Measurements from ENCODE around the gene SPRYD3. TPM values are rescaled to one million over a fixed set of nuclear protein-coding genes. Genes with fewer than 3 reads are reported as not detected.
A peak's percentile ranks its signal among the peaks of the same experiment; 100 is the strongest.

The SPRYD3 gene
- total and polyA plus RNA-seq, 4 donors, result 53.8 to 101 (median 66.2) TPM

- intact Hi-C loops (cut with DNase I), result no loop called here
Measured at GRCh38 chr12:53051058-53051880, 27.9 kb downstream of the SPRYD3 start.

GRCh38 chr12:53050426-53051057 is 28.6 kb downstream of the SPRYD3 start:
- Histone ChIP-seq H3K9me3 (ENCODE audit: control insufficient read depth, low read length) (no peaks in the 10 kb centered on the region), H3K4me1 (ENCODE audit: control insufficient read depth in 1 of 2, insufficient read depth in 2 of 2, low read length in 2 of 2) (no peaks in the 10 kb centered on the region), H3K36me3 (ENCODE audit: control insufficient read depth in 1 of 2, insufficient read depth in 2 of 2, low read length in 1 of 2) (no peaks in the 10 kb centered on the region), H3K27ac (ENCODE audit: low read depth in 1 of 2, low read length in 2 of 2) (peak overlapping the region; percentile 57 to 97), H3K27me3 (ENCODE audit: control insufficient read depth in 1 of 2, insufficient read depth in 2 of 2, low read length in 1 of 2) (no peaks in the 10 kb centered on the region), H3K4me3 (ENCODE audit: low read length in 2 of 2) (peak overlapping the region; percentile 58 to 69)
- WGBS, 2 donors, result 50 to 56% methylated on average over 2 of the region's 2 CpGs
- intact Hi-C loops (cut with DNase I), result no loop called here
- ATAC-seq (ENCODE audit: low FRiP score) (no peak), DNase-seq (no peak)

More at GRCh38 chr12:53051058-53051880, 27.9 kb downstream of the SPRYD3 start:
- Histone ChIP-seq H3K36me3 (ENCODE audit: control insufficient read depth in 1 of 2, insufficient read depth in 2 of 2, low read length in 1 of 2) (no peaks in the 10 kb centered on the region), H3K27ac (ENCODE audit: low read depth in 1 of 2, low read length in 2 of 2) (peak overlapping the region in 1 of 2 donors; percentile 97), H3K4me3 (ENCODE audit: low read length in 2 of 2) (peak overlapping the region; percentile 12 to 58), H3K4me1 (ENCODE audit: control insufficient read depth in 1 of 2, insufficient read depth in 2 of 2, low read length in 2 of 2) (no peaks in the 10 kb centered on the region), H3K27me3 (ENCODE audit: control insufficient read depth in 1 of 2, insufficient read depth in 2 of 2, low read length in 1 of 2) (no peaks in the 10 kb centered on the region), H3K9me3 (ENCODE audit: control insufficient read depth, low read length) (no peaks in the 10 kb centered on the region)
- peak; percentile 79 to 85 for DNase-seq
- 7 to 13% methylated on average over 11 of the region's 11 CpGs for WGBS, 2 donors
- ATAC-seq (ENCODE audit: low FRiP score), result peak; percentile 1

GRCh38 chr12:53049571-53050318 is 29.4 kb downstream of the SPRYD3 start, which contains the start of gene TNS2:
TSS of gene TNS2 (plus strand) at chr12:53050065. CDS start at chr12:53050186, 121 bp downstream.
- intact Hi-C loops (cut with DNase I), result no loop called here
- ATAC-seq (ENCODE audit: low FRiP score), result peak; percentile 8
- peak within 1 kb of the TSS; percentile 58 to 69 for H3K4me3 ChIP-seq (ENCODE audit: low read length in 2 of 2)
- no peaks in the 10 kb centered on the region for H3K9me3 ChIP-seq (ENCODE audit: control insufficient read depth, low read length)
- no peaks in the 10 kb centered on the region for H3K4me1 ChIP-seq (ENCODE audit: control insufficient read depth in 1 of 2, insufficient read depth in 2 of 2, low read length in 2 of 2)
- no peaks in the 10 kb centered on the region for H3K27me3 ChIP-seq (ENCODE audit: control insufficient read depth in 1 of 2, insufficient read depth in 2 of 2, low read length in 1 of 2)
- WGBS, 2 donors, result 2 to 4% methylated on average over 20 of the region's 20 CpGs
- DNase-seq, result peak; percentile 87 to 88
- no peaks in the 10 kb centered on the region for H3K36me3 ChIP-seq (ENCODE audit: control insufficient read depth in 1 of 2, insufficient read depth in 2 of 2, low read length in 1 of 2)
- H3K27ac ChIP-seq (ENCODE audit: low read depth in 1 of 2, low read length in 2 of 2), result peak within 1 kb of the TSS; percentile 94 to 97

- Histone ChIP-seq H3K27ac (ENCODE audit: low read depth in 1 of 2, low read length in 2 of 2) (peak overlapping the region; percentile 94 to 97), H3K9me3 (ENCODE audit: control insufficient read depth, low read length) (no peaks in the 10 kb centered on the region), H3K4me1 (ENCODE audit: control insufficient read depth in 1 of 2, insufficient read depth in 2 of 2, low read length in 2 of 2) (no peaks in the 10 kb centered on the region), H3K36me3 (ENCODE audit: control insufficient read depth in 1 of 2, insufficient read depth in 2 of 2, low read length in 1 of 2) (no peaks in the 10 kb centered on the region), H3K4me3 (ENCODE audit: low read length in 2 of 2) (peak overlapping the region in 1 of 2 donors; percentile 58), H3K27me3 (ENCODE audit: control insufficient read depth in 1 of 2, insufficient read depth in 2 of 2, low read length in 1 of 2) (no peaks in the 10 kb centered on the region)
- intact Hi-C loops (cut with DNase I), result no loop called here
- DNase-seq, result peak; percentile 74 to 83
- ATAC-seq (ENCODE audit: low FRiP score), result no peak
- 7 to 8% methylated on average over 6 of the region's 6 CpGs for WGBS, 2 donors
Measured at GRCh38 chr12:53048780-53049401, 30.3 kb downstream of the SPRYD3 start.

GRCh38 chr12:53048033-53048779 is 31.0 kb downstream of the SPRYD3 start:
- H3K4me1 ChIP-seq (ENCODE audit: control insufficient read depth in 1 of 2, insufficient read depth in 2 of 2, low read length in 2 of 2), result no peaks in the 10 kb centered on the region

GRCh38 chr12:53047221-53048032 is 31.8 kb downstream of the SPRYD3 start:
- peak overlapping the region; percentile 33 to 62 for H3K4me3 ChIP-seq (ENCODE audit: low read length in 2 of 2)
- peak overlapping the region; percentile 94 to 97 for H3K27ac ChIP-seq (ENCODE audit: low read depth in 1 of 2, low read length in 2 of 2)
- DNase-seq (peak; percentile 90 to 93), ATAC-seq (ENCODE audit: low FRiP score) (peak; percentile 40)
- no peaks in the 10 kb centered on the region for H3K27me3 ChIP-seq (ENCODE audit: control insufficient read depth in 1 of 2, insufficient read depth in 2 of 2, low read length in 1 of 2)
- no peaks in the 10 kb centered on the region for H3K9me3 ChIP-seq (ENCODE audit: control insufficient read depth, low read length)
- 1% methylated on average over 22 to 94 of the region's 94 CpGs for WGBS, 2 donors
- H3K4me1 ChIP-seq (ENCODE audit: control insufficient read depth in 1 of 2, insufficient read depth in 2 of 2, low read length in 2 of 2), result no peaks in the 10 kb centered on the region
- intact Hi-C loops (cut with DNase I), result no loop called here
- H3K36me3 ChIP-seq (ENCODE audit: control insufficient read depth in 1 of 2, insufficient read depth in 2 of 2, low read length in 1 of 2), result no peaks in the 10 kb centered on the region

More at GRCh38 chr12:53048033-53048779, 31.0 kb downstream of the SPRYD3 start:
- no peaks in the 10 kb centered on the region for H3K36me3 ChIP-seq (ENCODE audit: control insufficient read depth in 1 of 2, insufficient read depth in 2 of 2, low read length in 1 of 2)
- WGBS, 2 donors, result 4 to 6% methylated on average over 10 of the region's 10 CpGs
- DNase-seq (peak; percentile 87 to 90), ATAC-seq (ENCODE audit: low FRiP score) (no peak)
- peak overlapping the region; percentile 94 to 97 for H3K27ac ChIP-seq (ENCODE audit: low read depth in 1 of 2, low read length in 2 of 2)
- no peaks in the 10 kb centered on the region for H3K27me3 ChIP-seq (ENCODE audit: control insufficient read depth in 1 of 2, insufficient read depth in 2 of 2, low read length in 1 of 2)
- no peaks in the 10 kb centered on the region for H3K9me3 ChIP-seq (ENCODE audit: control insufficient read depth, low read length)
- intact Hi-C loops (cut with DNase I), result no loop called here
- H3K4me3 ChIP-seq (ENCODE audit: low read length in 2 of 2), result peak overlapping the region in 1 of 2 donors; percentile 33

GRCh38 chr12:53046655-53047220 is 32.5 kb downstream of the SPRYD3 start:
- intact Hi-C loops (cut with DNase I), result no loop called here

More at GRCh38 chr12:53046655-53047220, 32.5 kb downstream of the SPRYD3 start:
- no peaks in the 10 kb centered on the region for H3K27me3 ChIP-seq (ENCODE audit: control insufficient read depth in 1 of 2, insufficient read depth in 2 of 2, low read length in 1 of 2)
- H3K9me3 ChIP-seq (ENCODE audit: control insufficient read depth, low read length), result no peaks in the 10 kb centered on the region
- no peaks in the 10 kb centered on the region for H3K4me1 ChIP-seq (ENCODE audit: control insufficient read depth in 1 of 2, insufficient read depth in 2 of 2, low read length in 2 of 2)
- 0 to 1% methylated on average over 27 to 44 of the region's 44 CpGs for WGBS, 2 donors
- H3K4me3 ChIP-seq (ENCODE audit: low read length in 2 of 2), result peak overlapping the region; percentile 33 to 62
- peak; percentile 93 to 96 for DNase-seq
- peak overlapping the region; percentile 94 to 98 for H3K27ac ChIP-seq (ENCODE audit: low read depth in 1 of 2, low read length in 2 of 2)
- H3K36me3 ChIP-seq (ENCODE audit: control insufficient read depth in 1 of 2, insufficient read depth in 2 of 2, low read length in 1 of 2), result no peaks in the 10 kb centered on the region
- ATAC-seq (ENCODE audit: low FRiP score), result peak; percentile 70

Data from aorta (tissue), 5 donors.